ENCODE data around the gene SSR1.

DNA sequence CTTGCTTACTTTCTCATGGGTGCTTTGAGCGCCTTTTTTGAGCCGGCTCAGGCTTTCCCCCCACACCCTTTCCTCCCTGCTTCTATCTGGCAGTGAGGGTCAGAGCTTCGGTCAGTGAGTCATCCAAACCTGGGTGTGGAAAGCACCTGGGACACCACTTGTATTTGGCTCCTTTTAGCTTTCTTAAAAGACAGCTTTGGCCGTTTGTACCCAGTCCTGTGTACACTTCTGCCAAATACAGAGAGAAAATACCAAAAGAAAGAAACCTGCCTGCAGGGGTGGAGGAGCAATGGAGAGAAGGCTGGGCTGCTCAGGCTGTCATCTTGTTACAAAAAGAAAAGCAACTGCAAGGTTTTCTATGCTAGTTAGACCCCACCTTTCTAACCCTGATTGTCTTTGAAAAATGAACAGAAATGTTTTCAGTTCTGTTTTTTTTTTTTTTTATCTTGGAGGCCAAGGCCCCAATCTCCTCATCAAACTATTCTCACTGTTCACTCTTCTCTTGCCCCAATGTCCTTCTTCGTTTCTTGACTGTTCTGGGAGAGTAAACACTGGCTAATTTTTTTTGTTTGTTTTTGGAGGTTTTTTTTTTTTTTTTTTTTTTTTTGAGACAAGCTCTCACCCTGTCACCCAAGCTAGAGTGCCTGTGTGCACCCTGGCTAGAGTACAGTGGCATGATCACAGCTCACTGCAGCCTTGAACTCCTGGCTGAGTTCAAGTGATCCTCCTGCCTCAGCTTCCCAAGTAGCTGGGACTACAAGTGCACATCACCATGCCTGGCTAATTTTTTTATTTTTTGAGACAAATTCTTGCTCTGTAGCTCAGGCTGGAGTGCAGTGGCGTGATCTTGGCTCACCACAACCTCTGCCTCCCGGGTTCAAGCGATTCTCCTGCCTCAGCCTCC lies 76.4 kb downstream of the SSR1 start:
- TF ChIP-seq EZH2phosphoT487 (IDR thresholded peaks at IDR 0.05) (no peak), EZH2 (IDR thresholded peaks at IDR 0.05) (no peak)
- TF ChIP-seq, protein P1, sequence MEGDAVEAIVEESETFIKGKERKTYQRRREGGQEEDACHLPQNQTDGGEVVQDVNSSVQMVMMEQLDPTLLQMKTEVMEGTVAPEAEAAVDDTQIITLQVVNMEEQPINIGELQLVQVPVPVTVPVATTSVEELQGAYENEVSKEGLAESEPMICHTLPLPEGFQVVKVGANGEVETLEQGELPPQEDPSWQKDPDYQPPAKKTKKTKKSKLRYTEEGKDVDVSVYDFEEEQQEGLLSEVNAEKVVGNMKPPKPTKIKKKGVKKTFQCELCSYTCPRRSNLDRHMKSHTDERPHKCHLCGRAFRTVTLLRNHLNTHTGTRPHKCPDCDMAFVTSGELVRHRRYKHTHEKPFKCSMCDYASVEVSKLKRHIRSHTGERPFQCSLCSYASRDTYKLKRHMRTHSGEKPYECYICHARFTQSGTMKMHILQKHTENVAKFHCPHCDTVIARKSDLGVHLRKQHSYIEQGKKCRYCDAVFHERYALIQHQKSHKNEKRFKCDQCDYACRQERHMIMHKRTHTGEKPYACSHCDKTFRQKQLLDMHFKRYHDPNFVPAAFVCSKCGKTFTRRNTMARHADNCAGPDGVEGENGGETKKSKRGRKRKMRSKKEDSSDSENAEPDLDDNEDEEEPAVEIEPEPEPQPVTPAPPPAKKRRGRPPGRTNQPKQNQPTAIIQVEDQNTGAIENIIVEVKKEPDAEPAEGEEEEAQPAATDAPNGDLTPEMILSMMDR (IDR thresholded peaks at IDR 0.05), result no peak
